ENCODE measurements around the gene ENTPD2. TPM values are rescaled to one million over a fixed set of nuclear protein-coding genes. Genes with fewer than 3 reads are reported as not detected.

Gene ENTPD2
- total RNA-seq = 10 to 100 TPM in 3 of 4 donors, 1 to 10 TPM in 1; 5.0 to 53.8 (median 28.9) TPM

DNA sequence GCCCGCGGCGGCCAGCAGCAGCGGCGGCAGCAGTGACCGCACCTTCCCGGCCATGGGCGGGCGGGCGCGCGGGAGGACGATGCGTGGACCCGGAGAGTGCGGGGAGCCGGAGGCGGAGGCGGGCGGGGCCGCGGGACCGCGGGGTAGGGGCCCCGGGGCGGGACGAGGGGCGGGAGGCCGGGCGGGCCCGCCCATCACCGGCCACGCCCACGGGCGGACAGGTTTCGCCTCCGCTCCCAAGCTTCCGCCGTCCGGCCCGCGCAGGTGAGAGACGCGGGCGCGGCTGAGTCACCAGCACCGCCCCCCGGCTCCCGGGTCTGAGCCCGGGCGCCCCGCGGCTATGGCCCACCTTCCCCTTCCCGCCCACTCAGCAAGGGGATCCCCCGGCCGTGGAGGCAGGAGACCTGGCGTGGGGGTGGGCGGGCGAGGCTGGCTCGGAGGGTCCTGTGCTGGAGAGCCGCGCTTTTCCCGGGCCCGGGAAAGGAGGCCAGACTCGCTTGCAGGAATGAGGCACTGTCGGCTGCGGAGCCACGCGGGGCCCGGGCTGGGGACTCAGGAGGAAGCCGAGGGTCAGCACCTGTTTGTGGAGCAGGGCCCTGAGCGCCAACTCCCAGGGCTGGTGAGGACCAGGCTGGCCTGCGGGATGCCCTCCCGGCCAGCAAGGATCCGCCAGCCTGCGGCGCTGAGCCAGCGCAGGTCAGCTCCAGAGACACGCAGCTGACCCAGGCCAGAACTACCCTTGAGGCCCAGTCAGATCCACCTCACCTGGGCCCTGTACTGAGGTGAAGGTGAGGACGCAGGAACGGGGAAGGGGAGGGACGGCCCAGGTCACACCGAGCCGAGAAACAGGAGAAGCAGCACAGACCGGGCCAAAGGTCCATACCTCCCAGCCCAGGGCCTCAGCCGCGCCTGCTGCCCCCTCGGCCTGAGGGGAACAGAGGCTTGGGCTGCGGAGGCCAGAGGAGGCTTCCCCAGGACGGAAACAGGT is at the start of gene ENTPD2:
Gene ENTPD2, minus strand, starts transcription at position 118 of the 988 bp plus-strand sequence. Its CDS starts 64 bp downstream, at position 54.
- peak; percentile 49 to 91 (median 86) for DNase-seq
- peaks cover 10 to 55% (median 15%) of the 10 kb centered on the region in 4 donors for H3K4me1 ChIP-seq
- peak within 1 kb of the TSS; percentile 31 to 86 (median 63) for H3K4me3 ChIP-seq
- peaks cover 0 to 14% of the 10 kb centered on the region in 2 donors for H3K27me3 ChIP-seq
- no peaks in the 10 kb centered on the region for H3K9me3 ChIP-seq
- no peaks in the 10 kb centered on the region for H3K36me3 ChIP-seq
- H3K27ac ChIP-seq = peak within 1 kb of the TSS; percentile 0 to 97 (median 92)
- TF ChIP-seq, protein P1, sequence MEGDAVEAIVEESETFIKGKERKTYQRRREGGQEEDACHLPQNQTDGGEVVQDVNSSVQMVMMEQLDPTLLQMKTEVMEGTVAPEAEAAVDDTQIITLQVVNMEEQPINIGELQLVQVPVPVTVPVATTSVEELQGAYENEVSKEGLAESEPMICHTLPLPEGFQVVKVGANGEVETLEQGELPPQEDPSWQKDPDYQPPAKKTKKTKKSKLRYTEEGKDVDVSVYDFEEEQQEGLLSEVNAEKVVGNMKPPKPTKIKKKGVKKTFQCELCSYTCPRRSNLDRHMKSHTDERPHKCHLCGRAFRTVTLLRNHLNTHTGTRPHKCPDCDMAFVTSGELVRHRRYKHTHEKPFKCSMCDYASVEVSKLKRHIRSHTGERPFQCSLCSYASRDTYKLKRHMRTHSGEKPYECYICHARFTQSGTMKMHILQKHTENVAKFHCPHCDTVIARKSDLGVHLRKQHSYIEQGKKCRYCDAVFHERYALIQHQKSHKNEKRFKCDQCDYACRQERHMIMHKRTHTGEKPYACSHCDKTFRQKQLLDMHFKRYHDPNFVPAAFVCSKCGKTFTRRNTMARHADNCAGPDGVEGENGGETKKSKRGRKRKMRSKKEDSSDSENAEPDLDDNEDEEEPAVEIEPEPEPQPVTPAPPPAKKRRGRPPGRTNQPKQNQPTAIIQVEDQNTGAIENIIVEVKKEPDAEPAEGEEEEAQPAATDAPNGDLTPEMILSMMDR (IDR thresholded peaks at IDR 0.05) = no peak
- TF ChIP-seq POLR2A (IDR thresholded peaks at IDR 0.05) = peak; percentile 88 to 92

DNA sequence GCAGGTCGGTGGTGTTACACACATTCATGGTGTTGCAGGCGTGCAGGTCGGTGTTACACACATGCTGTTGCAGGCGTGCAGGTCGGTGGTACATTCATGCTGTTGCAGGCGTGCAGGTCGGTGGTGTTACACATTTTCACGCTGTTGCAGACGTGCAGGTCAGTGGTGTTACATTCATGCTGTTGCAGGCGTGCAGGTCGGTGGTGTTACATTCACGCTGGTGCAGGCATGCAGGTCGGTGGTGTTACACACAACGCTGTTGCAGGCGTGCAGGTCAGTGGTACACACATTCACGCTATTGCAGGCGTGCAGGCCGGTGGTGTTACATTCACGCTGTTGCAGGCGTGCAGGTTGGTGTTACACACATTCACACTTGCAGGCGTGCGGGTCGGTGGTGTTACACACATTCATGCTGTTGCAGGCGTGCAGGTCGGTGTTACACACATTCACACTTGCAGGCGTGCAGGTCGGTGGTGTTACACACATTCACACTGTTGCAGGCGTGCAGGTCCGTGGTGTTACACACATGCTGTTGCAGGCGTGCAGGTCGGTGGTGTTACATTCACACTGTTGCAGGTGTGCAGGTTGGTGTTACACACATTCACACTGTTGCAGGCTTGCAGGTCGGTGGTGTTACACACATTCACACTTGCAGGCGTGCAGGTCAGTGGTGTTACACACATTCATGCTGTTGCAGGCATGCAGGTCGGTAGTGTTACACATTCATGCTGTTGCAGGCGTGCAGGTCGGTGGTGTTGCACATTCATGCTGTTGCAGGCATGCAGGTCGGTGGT is 49.5 kb upstream of the ENTPD2 start:
- no peak for DNase-seq
- H3K4me3 ChIP-seq = no peak overlapping the region
- no peak for TF ChIP-seq POLR2A (IDR thresholded peaks at IDR 0.05)
- TF ChIP-seq, protein P1 (IDR thresholded peaks at IDR 0.05) = no peak
- no peaks in the 10 kb centered on the region for H3K27me3 ChIP-seq
- H3K4me1 ChIP-seq = no peaks in the 10 kb centered on the region
- H3K9me3 ChIP-seq = no peaks in the 10 kb centered on the region
- H3K36me3 ChIP-seq = peaks cover 0 to 94% (median 0%) of the 10 kb centered on the region in 3 donors
- no peak overlapping the region for H3K27ac ChIP-seq

DNA sequence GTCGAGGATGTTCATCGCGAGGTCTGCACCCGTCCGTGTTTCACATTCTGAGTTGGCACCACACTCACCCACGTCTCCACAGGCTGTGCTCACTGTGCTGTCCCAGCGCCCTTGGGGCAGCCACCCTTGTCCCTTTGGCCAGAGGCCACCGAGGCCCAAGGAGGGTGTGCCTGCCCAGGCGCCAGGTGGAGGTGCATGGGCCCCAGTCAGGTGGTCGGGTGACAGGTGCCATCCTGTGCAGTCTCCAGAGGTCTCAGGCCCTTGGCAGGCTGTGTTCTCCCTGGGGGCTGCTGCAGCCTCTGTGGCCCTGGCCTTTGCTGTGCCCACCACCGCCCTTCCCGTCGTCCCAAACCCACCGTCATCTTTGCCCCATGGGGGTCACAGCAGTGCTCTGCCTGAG is 45.4 kb upstream of the ENTPD2 start:
- Histone ChIP-seq H3K36me3 (peaks cover 0 to 80% (median 0%) of the 10 kb centered on the region in 3 donors), H3K4me1 (peaks cover 0 to 4% (median 0%) of the 10 kb centered on the region in 4 donors), H3K9me3 (no peaks in the 10 kb centered on the region), H3K27ac (no peak overlapping the region), H3K27me3 (no peaks in the 10 kb centered on the region), H3K4me3 (no peak overlapping the region)
- TF ChIP-seq, protein P1 (IDR thresholded peaks at IDR 0.05) = no peak
- no peak for TF ChIP-seq POLR2A (IDR thresholded peaks at IDR 0.05)
- DNase-seq = no peak

DNA sequence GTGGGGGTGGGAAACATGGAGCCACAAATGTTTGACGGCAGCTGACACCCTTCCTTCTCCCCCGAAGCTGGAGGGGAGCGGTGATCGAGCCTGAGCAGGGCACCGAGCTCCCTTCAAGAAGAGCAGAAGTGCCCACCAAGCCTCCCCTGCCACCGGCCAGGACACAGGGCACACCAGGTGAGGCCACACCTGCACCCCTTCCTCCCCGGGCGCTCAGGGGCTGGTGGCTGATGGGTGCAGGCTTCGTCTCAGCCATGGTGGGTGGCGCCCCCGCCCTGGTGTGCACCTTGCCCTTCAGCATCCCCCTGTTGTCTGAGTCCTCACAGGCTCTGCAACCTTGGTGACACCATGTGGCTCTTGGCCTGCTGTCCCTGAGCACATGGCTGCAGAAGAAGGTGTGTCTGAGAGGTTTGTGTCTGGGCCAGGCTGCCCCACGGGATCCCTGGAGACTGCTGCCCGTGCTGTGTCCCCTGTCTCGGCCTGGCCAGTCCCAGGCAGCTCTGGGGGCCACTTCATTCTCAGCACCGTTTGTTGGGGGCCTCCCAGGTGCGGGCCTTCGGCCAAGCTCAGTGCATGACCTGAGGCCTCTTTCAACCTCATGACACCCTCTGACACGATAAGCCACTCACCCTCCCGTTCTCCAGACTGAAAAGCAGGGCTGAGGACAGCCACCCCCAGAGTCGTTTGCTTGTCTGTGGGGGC is 44.1 kb upstream of the ENTPD2 start:
- H3K4me3 ChIP-seq = no peak overlapping the region
- H3K4me1 ChIP-seq = peaks cover 0 to 4% (median 0%) of the 10 kb centered on the region in 4 donors
- TF ChIP-seq, protein P1 (IDR thresholded peaks at IDR 0.05) = no peak
- TF ChIP-seq POLR2A (IDR thresholded peaks at IDR 0.05) = no peak
- H3K27ac ChIP-seq = no peak overlapping the region
- H3K36me3 ChIP-seq = peaks cover 0 to 66% (median 0%) of the 10 kb centered on the region in 3 donors
- H3K27me3 ChIP-seq = no peaks in the 10 kb centered on the region
- no peak for DNase-seq
- H3K9me3 ChIP-seq = no peaks in the 10 kb centered on the region
